Ecto neural progenitor cell (in vitro differentiated cells): ENCODE data around the gene DLGAP1.

Experiments used
- DNase-seq: peaks from one replicate; pipeline ENCODE4 v3.0.0-alpha.2; 2018; ENCODE audit warnings: low spot score

DLGAP1 gene

GRCh38 chr18:4238966-4239365 is 216.1 kb downstream of the DLGAP1 start:
- no peak for DNase-seq

- DNase-seq: no peak
These were observed 217.5 kb downstream of the DLGAP1 start for GRCh38 chr18:4237664-4238041.

GRCh38 chr18:4236940-4237663 is 218.0 kb downstream of the DLGAP1 start:
- no peak for DNase-seq

GRCh38 chr18:4233468-4233867 is 221.6 kb downstream of the DLGAP1 start:
- no peak for DNase-seq

GRCh38 chr18:4232656-4233055 is 222.5 kb downstream of the DLGAP1 start:
- DNase-seq: no peak

- DNase-seq: no peak
These were observed 223.8 kb downstream of the DLGAP1 start for GRCh38 chr18:4231260-4231659.

GRCh38 chr18:4230450-4231168 is 224.5 kb downstream of the DLGAP1 start:
- DNase-seq: no peak

GRCh38 chr18:4224031-4224704 is 230.9 kb downstream of the DLGAP1 start:
- DNase-seq: no peak

- no peak for DNase-seq
These were observed 243.8 kb downstream of the DLGAP1 start for GRCh38 chr18:4211111-4211837.

- DNase-seq: no peak
These were observed 246.7 kb downstream of the DLGAP1 start for GRCh38 chr18:4208366-4208765.

- no peak for DNase-seq
These were observed 247.6 kb downstream of the DLGAP1 start for GRCh38 chr18:4207383-4207985.

- no peak for DNase-seq
These were observed 250.7 kb downstream of the DLGAP1 start for GRCh38 chr18:4204438-4204720.

- DNase-seq: no peak
These were observed 251.3 kb downstream of the DLGAP1 start for GRCh38 chr18:4203568-4204437.

- DNase-seq: no peak
These were observed 254.7 kb downstream of the DLGAP1 start for GRCh38 chr18:4200399-4200798.

GRCh38 chr18:4198956-4199355 is 256.2 kb downstream of the DLGAP1 start:
- DNase-seq: no peak

GRCh38 chr18:4196351-4196750 is 258.8 kb downstream of the DLGAP1 start:
- no peak for DNase-seq

- no peak for DNase-seq
These were observed 262.0 kb downstream of the DLGAP1 start for GRCh38 chr18:4193086-4193485.

GRCh38 chr18:4181882-4182568 is 273.1 kb downstream of the DLGAP1 start:
- DNase-seq: no peak

GRCh38 chr18:4181086-4181485 is 274.0 kb downstream of the DLGAP1 start:
- no peak for DNase-seq

GRCh38 chr18:4172196-4173100 is 282.7 kb downstream of the DLGAP1 start:
- DNase-seq: no peak
